SK-N-SH (cell line): ENCODE measurements around the gene PTPN23.

ENCODE experiments used
- CTCF ChIP-seq: fragments of 200-600 bp; sonication (generic); IDR thresholded peaks from 2 replicates; pipeline ENCODE4 v1.6.1; 2017; ENCODE audit warnings: antibody characterized with exemption, mild to moderate bottlenecking, moderate library complexity
- NRF1 ChIP-seq: IDR thresholded peaks from 2 replicates; pipeline ENCODE4 v1.6.1; 2012; ENCODE audit warnings: low read depth, mild to moderate bottlenecking, low read length

DNA sequence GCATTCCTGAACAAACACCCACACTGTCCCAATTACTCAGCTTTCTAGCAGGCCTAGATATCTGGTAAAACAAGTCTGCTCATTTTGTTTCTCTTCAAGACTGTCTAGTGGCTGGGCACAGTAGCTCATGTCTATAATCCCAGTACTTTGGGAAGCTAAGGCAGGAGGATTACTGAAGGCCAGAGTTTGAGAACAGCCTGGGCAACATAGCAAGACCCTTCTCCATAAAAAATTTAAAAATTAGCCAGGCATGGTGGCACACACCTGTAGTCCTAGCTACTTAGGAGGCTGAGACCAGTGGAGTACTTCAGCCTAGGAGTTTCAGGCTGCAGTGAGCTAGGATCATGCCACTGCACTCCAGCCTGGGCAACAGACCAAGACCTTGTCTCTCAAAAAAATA, 6.2 kb upstream of the PTPN23 start:
- TF ChIP-seq CTCF (no peak), NRF1 (no peak)
